Activated CD4-positive, CD25-positive, alpha-beta regulatory T cell (primary cell): ENCODE results near the gene HES7.
A peak's percentile ranks its signal among the peaks of the same experiment; 100 is the strongest.

Experiments used
- DNase-seq, 4 experiments: peaks; one replicate each; lab custom pipeline; 2025; lab: John Stamatoyannopoulos, UW

Gene HES7

DNA sequence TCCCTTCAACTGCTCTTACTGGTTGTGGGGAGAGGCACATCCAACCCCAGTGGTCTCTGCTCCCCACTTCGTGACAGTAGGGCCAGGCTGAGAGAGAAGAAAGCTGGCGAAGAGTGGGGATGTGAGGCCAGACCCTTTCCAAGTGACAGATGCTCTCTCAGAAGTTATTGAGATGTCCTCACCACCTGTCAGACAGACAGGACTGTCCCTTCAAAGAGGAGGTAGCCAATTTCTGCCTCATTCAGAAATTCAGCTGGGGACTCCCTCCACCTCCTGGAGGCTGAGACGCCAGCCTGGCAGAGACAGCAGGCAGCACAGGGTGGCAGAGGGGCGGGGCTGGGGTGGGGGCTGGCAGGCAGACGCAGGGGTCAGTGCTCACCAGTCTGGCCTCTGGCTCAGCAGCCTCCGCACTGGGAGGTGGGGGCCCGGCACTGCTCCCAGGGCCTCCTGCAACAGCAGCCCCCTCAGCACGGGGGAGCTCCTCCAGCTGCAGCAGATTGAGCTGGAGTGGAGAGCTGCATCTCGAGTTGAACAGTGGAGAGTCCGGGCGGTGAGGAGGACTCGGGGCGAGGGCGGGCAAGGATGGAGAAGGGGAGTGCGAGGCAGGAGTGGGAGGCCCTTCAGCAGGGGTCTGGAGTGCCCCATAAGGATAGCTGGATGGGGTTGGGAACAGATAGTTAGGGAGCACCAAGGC, 19.1 kb upstream of the HES7 start:
- no peak for DNase-seq

DNA sequence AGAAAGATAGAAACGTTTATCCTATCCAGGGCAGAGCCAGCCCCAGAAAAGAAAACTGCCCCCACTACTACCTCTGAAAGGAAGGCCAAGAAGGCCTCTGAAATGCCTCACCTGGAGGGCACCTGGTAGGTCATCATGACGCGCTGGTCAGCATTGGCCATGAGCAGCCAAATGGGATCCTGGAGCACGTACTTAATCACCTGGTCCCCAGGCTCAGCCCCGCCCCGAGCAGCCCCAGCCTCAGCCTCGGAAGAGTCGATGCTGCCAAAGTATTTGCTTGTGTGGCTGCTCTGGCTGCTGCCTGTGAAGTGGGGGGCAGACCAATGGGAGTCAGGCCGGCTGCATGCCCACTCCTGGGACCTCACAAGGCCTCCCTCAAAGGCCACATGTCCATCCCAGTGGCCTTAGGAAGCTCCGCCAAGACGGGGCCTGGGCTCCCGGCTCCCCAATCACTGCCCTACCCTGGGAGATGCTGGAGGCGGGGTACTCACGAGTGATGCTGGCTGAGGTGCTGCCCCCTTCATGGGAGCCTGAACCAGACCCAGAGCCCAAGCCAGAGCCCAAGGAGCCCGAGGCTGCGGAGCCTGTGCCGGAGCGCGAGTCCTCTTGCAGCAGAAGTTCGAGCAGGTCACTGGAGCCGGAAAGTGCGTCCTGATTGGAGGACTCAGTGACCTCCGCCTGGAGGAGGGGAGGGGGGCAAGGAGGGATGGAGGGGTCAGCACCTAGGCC, 18.4 kb upstream of the HES7 start:
- DNase-seq: no peak

DNA sequence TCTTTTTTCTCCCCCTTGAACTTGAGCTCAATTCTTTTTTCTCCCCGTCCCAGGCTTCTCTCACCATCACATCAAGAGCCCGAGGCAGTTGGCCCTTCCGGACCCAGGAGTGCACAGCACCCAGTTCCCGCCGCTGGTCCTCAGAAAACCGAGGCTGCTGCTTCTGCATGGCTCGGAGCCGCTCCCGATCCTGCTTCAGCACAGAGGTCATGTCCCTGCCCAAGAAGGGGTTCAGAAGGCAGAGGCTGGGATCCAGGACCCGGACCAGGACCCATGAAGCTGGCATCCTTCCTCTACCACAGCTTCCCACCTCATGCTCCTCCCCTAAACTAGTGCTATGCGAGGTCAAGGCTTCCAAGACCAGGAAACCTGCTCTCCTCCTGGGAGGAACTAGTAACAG, 17.8 kb upstream of the HES7 start:
- no peak for DNase-seq

DNA sequence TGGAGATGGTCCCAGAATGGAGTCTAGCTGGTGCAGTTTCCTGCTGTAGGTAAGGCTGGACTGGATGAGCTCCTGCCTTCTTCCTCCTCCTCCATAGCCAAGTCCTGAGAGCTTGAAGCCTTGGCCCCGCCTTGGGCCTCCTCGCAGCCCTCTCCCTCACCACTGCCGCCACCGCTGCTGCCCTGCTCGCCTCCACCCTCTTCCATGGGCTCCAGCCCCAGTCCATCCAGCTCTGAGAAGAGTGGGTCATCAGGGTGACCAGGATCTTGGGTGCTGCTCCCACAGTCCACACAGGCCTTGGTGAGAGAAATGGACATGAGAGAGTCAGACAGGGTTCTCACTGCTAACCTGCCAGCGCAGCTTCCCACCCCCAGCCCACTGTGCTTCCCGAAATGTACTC, 17.1 kb upstream of the HES7 start:
- DNase-seq: no peak

DNA sequence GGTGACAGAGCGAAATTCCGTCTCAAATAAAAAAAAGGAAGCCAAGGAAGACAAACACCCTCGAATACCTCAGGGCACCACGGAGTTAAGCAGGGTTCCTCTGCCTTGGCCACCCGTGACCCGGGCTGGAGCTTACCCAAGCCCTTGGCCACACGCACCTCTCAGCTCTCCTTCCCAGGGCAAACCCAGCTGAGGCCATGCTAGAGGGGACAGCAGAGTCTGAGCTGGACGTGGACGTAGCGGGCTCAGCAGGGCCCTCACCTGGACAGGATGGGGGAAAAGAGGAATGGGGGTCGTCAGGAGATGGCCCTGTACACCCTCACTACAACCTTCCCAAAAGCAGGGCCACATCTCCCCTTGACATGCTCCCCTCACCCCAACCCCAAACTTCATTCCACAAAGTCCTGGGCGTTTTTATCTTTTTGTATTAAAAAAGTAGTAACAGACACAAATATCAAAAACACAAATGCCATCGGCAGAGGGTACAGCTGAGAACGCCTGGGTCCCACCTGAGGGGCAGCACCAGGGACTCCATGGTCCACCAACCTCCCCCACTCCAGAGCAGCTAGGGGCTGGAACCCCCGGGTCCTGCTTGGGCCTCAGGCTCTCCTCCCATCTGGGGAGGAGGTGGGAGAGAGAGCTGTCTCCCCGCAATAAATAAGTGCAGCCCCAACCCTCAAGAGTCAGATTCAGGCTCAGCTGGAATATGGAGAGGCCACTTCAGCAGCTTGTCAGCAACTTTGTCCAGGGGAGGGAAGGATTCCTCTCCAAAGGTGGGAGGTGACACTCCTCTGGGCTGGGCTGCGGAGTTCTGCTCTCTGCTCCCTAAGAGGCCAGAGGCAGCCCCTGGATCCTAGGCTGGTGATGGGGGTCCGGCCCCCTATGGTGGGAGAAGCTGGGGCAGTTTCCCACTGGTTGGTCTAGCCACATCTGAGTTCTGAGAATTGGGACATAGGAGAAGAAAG, 16.4 kb upstream of the HES7 start:
- DNase-seq: no peak

DNA sequence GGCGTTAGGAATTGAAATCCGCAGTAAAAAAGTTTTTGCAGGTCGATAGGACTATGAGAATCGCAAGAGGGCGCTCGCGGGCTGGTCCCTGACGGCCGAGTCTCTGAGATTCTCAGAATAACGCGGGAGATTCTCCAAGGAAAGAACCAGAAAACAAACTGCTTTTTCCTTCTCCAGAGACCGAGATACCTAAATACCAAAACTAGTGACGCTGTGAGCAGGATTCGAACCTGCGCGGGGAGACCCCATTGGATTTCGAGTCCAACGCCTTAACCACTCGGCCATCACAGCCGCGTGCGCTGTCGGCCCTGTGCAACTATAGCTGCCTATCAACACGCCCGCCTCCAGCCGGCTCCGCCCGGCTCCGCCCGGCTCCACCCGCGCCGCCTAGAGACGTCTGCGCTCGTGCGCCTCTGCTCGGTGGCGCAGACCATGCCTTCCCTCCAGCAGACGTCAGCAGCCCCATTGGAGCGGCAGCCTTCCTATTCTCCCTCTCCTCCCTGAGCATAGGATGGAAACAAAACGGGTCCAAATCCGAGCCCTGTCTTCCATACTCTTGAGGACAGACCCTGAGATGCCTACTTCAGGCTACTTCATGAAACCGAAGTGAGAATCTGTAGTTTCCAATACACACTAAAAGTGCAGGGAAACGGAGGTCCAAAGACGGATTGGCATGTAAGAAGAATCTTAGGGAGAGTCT, 14.9 kb upstream of the HES7 start:
- peak; percentile 93 to 95 (median 94) for DNase-seq

DNA sequence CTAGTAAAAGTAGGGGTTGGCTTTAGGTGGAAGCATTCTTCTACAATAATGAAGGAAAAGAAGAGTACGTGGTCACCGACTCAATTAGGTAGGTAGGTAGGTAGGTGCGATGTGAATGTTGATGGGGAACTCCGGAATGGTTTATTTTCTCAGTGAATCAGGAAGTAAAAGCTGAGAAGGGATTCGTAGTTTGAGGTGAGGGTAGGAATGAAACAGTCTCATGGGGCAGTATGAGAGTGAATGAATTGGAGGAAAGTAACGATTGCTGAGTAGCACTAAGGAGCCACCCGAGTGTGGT, 14.4 kb upstream of the HES7 start:
- DNase-seq: no peak

DNA sequence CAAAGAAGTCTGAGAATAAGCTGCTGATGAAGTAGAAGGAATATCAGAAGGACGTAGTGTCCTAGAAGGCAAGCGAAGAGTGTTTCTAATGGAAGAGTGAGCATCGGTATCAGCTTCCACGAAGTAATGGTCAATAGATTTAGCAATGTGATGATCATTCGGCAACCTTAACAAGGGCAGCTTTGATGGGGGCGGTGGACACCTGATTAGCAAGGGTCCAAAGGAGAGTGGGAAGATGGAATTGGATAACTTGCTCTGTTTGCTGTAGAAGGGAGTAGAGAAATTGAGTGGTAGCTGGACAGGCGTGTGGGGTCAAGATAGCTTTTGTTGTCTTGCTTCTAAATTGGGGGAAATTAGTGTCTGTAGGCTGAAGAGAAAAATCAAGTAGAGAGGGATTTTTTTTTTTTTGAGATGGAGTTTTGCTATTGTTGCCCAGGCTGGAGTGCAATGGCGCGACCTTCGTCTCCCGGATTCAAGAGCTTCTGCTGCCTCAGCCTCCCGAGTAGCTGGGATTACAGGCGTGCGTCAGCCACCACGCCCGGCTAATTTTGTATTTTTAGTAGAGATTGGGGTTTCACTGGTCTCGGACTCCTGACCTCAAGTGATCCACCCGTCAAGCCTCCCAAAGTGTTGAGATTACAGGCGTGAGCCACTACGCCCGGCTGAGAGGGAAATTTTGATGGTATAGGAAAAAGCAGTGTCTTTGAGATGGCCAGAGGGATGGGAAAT, 13.9 kb upstream of the HES7 start:
- DNase-seq: no peak

DNA sequence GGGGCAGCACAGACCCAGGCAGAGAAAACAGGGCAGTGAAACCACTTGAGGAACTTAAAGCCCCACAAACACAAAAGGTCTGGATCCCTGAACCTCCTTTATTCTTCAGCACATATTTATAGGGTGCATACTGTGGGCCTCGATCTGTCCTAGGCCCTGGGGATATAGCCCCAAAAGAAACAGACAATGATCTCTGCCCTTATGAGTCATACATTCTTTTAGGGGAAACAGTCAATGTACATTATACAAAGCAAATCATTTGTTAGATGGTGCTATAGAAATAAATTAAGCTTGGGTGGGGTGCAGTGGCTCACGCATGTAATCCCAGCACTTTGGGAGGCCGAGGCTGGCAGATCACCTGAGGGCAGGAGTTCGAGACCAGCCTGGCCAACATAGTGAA, 10.0 kb upstream of the HES7 start:
- no peak for DNase-seq

DNA sequence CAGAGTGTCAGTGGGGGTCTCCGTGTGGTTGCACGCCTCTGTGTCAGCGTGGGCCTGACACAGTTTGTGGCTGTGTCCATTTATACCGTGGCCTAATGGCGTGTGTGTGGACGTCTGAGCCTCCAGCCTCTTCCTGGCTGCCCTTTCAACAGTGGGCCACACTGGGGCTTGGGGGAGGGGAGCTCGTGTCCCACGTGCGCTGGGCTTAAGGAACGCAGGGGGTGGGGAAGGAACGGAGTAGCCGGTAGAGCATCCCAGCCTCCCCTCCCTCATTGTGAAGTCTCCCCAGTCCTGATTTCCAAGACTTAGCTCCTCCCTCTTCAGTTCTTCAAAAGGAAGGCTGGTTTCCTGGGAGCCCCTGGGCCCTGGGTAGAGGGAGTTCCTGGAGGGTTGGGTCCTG, 9.5 kb upstream of the HES7 start:
- DNase-seq: no peak

DNA sequence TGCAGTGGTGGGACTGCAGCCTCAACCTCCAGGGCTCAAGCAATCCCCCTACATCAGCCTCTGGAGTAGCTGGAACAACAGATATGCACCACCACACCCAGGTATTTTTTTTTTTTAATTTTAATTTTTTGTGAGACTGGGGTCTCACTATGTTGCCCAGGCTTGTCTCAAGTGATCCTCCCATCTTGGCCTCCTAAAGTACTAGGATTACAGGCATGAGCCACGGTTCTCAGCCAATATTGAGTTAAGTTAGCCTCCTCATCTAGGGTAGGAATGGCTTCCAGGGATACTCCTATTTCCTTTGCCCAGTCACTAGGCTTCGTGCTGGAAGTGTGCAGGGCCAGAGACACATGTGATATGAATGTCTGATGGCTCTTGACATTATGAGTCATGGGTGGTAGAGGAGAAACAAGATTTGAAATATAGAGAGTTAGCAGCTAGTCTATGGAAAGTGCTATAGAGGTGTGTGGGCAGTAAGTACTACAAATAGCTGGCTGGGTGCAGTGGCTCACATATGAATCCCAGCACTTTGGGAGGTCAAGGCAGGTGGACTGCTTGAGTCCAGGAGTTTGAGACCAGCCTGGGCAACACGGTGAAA, 8.0 kb upstream of the HES7 start:
- DNase-seq: no peak

DNA sequence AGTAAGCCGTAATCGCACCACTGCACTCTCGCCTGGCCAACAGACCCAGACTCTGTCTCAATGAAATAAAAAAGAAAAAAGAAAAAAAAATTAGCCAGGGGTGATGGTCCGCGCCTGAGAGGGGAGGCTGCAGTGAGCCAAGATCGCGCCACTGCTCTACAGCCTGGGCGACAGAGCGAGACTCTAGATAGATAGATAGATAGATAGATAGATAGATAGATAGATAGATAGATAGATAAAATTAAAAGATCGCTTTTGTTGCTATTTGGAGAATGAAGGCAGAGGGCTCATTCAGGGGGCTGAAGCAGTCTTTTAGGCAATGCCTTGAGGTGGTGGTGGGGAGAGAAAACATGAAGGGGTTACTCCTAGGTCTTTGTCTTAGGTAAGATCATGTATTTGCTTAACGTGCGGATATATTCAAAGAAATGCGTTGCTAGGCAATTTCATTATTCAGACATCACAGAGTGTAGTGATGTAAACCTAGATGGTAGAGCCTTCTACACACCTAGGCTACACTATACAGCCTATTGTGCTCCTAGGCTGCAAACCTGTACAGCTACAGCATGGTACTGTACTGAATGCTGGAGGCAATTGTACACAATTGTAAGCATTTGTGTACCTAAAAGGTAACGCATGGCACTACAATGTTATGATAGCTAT, 4.3 kb upstream of the HES7 start:
- no peak for DNase-seq

DNA sequence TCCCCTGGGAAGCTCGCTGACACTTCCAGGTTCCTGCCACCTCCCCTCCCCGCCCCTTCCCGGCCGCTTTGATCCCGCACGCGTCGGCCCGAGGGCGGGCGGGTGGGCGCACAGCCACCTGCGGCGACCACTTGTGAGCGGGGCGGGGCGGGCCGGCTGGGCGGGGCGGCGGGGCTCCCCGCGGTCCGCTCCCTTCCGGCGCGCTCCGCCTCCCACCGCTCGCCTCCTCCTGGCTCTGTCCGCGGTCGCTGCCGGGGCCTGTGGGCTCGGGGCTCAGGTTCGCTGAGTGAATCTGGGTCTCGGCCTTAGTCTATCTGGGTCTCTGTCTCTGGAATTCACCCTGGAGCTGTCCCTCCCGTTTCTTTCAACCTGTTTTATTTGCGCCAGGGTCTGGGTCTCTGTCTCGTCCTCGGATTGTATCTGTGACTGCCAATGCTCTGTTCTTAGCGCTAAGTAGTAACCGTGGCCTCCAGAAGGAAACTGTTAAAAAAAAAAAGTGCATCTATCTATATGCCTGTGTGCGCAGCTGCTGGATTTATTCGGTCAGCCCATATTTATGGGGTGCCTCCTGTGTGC, 2.7 kb upstream of the HES7 start:
- peak in 1 of 4 experiments; percentile 22 for DNase-seq

DNA sequence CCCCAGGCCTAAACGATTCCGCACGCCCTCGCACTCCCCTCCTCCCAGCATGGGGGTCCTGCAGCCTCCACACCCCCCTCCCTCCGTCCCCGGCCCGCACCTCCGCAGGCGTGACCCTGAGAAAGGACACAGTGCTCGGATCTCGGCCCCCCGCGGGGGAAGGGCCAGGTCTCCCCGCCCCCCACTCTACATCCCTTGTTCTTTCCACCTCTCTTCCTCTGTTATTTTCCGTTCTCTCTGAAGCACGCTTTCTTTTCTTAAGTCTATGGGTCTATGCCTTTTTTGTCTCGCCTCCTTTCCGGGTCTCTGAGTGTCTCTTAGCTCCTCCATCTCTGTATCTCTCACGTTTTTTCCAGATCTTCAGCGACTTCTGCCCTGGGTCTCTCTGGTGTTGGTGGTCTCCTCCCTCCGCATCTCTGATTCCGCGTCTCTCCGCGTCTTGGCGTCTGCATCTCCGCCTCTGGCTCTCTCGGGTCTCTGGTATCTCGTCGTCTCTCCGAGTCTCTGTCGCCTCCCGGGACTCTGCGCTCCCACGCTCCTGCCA, 2.1 kb upstream of the HES7 start:
- DNase-seq: no peak

DNA sequence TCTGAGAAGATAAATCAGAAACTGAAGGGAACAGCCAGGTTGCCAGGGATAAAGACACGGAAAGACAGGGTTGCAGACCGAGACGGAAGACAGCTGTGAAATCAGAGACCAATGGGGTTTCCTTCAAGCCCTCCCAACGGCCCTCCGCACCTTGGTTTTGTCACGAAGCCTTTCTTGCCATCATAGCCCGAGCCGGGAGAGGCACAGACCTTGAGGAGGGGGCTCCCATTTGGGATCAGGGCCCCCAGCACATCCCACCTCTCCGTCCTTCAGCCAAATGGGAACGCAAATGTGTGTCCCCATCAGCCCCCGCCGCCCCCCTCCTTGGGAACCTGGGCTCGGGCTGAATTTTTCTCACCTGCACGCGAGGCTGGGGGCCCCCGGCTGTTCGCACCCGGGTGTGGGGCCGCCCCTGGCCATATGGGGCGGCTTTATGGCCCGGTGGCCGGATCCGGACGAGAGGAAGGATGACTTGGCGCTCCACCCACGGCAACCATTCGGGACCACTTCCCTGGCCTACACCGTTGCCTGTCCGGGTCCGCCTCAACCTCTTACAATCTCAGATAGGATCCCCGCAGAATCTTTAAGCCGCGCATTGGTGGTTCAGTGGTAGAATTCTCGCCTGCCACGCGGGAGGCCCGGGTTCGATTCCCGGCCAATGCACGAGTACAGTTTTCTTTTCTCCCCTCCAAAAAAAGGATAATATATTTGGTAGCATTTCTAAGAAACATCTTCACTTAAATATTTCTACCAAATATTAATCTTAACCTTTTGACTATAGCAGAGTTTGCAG, 1.4 kb upstream of the HES7 start:
- DNase-seq: peak; percentile 55 to 92 (median 80)

DNA sequence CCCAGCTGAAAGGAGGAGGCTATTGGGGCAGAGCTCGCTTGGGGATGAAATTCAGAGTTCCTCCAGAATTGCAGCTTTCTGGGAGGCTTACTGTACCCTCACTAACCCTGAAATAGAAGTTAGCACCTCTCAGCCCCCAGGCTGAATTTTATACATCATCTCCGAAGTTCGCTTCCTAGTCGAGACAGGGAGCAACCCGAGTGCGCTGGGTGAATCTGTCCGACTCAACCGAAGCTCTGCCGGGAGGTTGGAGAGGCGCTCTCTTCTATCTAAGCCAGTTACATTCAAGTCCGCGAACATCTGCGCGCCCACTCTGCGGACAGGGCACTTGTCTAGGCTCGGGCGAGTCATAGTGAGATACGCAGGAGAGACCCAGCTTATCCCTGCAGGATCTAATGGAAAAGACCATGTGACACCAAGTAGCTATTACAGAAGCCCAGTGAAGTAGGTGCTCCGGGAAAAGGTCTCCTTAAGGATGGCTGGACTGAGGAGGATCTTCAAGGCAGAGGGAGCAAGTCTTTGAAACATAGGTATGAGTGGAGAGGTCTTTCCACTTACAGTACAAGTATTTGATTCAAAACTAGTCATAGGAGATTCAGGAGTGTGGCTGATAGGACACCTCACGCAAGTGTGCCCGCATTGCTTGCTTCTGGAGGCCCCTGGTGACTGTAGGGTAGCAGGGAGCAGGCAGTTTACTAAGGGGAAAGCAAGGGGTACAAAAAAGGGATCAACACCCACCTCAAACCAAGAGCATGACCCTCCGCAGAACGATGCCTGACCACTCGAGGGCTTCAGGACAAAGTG, 646 bp upstream of the HES7 start:
- no peak for DNase-seq

DNA sequence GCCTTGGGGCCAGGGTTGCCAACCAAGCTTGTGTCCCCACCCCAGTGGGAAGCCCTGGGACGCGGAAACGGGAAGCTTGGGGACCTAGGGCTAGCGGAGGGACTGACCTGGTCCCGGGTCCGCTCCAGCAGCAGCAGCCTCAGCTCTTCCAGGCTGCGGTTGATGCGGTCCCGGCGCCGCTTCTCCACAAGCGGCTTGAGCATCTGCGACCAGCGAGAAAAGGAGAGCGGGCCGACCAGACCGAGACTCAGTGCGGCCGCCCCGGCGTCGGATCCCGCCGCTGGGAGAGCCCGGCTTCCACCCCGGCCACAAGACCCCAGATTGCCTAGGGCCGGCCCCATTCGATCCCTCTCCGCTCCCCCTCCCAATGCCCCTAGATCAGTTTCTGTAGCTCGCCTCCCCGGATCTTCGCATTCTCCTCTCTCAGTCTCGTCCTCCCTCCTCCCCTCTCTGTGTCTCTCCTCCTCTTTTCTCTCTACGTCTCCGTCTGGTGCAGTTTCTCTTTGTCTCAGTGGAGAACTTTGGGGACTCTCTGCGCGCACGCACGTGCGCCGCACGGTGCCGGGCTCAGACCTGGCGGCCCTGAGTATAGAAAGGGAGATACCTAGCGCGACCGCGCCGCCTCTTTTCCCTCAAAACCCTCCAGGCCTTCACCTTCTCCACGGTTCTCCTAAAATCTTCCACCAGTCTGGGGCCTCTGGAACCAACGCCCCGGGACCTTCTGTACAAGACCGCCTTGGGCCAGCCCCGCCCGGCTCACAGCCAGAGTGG, 797 bp downstream of the HES7 start:
- peak in 1 of 4 experiments; percentile 21 for DNase-seq
